OCI-LY1 (cell line): ENCODE results near the gene ETF1.

Source experiments
- H2AFZ ChIP-seq: fragments of 200-600 bp; sonication (generic), shearing (Covaris generic); 2 replicates; pipeline ENCODE4 v1.6.0; 2014; ENCODE audit warnings: antibody characterized with exemption, mild to moderate bottlenecking, low read length
- H3F3A ChIP-seq: fragments of 200-600 bp; sonication (generic), shearing (Covaris generic); 2 replicates; pipeline ENCODE4 v1.6.0; 2014; ENCODE audit warnings: mild to moderate bottlenecking, antibody characterized with exemption, low read length, moderate library complexity; ENCODE audit not compliant: insufficient read depth
- H3K27ac ChIP-seq: fragments of 200-600 bp; sonication (generic); 2 replicates; pipeline ENCODE4 v1.5.1; 2014; ENCODE audit warnings: low read length, mixed run types, mild to moderate bottlenecking, low read depth; ENCODE audit not compliant: poor library complexity, severe bottlenecking
- H3K27me3 ChIP-seq: fragments of 200-600 bp; sonication (generic); 2 replicates; pipeline ENCODE4 v1.6.0; 2014; ENCODE audit warnings: antibody characterized with exemption, mild to moderate bottlenecking, low read length, moderate library complexity; ENCODE audit not compliant: insufficient read depth
- H3K36me3 ChIP-seq: fragments of 200-600 bp; sonication (generic); 2 replicates; pipeline ENCODE4 v1.6.1; 2014; ENCODE audit warnings: mild to moderate bottlenecking, antibody characterized with exemption, low read length, moderate library complexity, mixed read lengths; ENCODE audit not compliant: insufficient read depth
- H3K4me1 ChIP-seq: fragments of 200-600 bp; sonication (generic); 2 replicates; pipeline ENCODE4 v1.5.1; 2014; ENCODE audit warnings: mild to moderate bottlenecking, low read length, moderate library complexity; ENCODE audit not compliant: insufficient read depth, severe bottlenecking
- H3K4me2 ChIP-seq: fragments of 200-600 bp; sonication (generic), shearing (Covaris generic); 2 replicates; pipeline ENCODE4 v1.6.1; 2014; ENCODE audit warnings: low read length
- H3K4me3 ChIP-seq: fragments of 200-600 bp; sonication (generic); 2 replicates; pipeline ENCODE4 v1.5.1; 2014; ENCODE audit warnings: low read length, low read depth, mild to moderate bottlenecking, mixed read lengths; ENCODE audit not compliant: poor library complexity, severe bottlenecking
- H3K79me2 ChIP-seq: fragments of 200-600 bp; shearing (Covaris generic); 2 replicates; pipeline ENCODE4 v1.6.1; 2016; ENCODE audit warnings: mixed run types, low read length, mixed read lengths; ENCODE audit not compliant: insufficient read depth
- H3K9ac ChIP-seq: fragments of 200-600 bp; sonication (generic), shearing (Covaris generic); 2 replicates; pipeline ENCODE4 v1.6.1; 2014; ENCODE audit warnings: mild to moderate bottlenecking, low read length, mixed read lengths
- H3K9me2 ChIP-seq: fragments of 200-600 bp; sonication (generic), shearing (Covaris generic); 2 replicates; pipeline ENCODE4 v1.6.1; 2014; ENCODE audit warnings: low read depth, mild to moderate bottlenecking, low read length, mixed read lengths
- H3K9me3 ChIP-seq: fragments of 200-600 bp; shearing (Covaris generic); 2 replicates; pipeline ENCODE4 v1.6.1; 2014; ENCODE audit warnings: low read length, mixed read lengths
- H4K20me1 ChIP-seq: fragments of 200-600 bp; sonication (generic), shearing (Covaris generic); 2 replicates; pipeline ENCODE4 v1.6.0; 2016; ENCODE audit warnings: mild to moderate bottlenecking, low read length; ENCODE audit not compliant: insufficient read depth
- CTCF ChIP-seq: fragments of 200-600 bp; sonication (generic), shearing (Covaris generic); IDR thresholded peaks from 2 replicates; pipeline ENCODE4 v1.5.1; 2017; ENCODE audit warnings: mild to moderate bottlenecking, antibody characterized with exemption, low read length, moderate library complexity, mixed read lengths
- EZH2 ChIP-seq: fragments of 200-600 bp; sonication (generic), shearing (Covaris generic); IDR thresholded peaks from 2 replicates; pipeline ENCODE4 v1.8.0; 2017; ENCODE audit warnings: borderline replicate concordance, mixed run types, mild to moderate bottlenecking, antibody characterized with exemption, low read length, moderate library complexity, mixed read lengths

ETF1 gene

GRCh38 chr5:138533973-138534941 lies 8.8 kb downstream of the ETF1 start:
- no peak overlapping the region for H3K4me2 ChIP-seq
- H3K79me2 ChIP-seq: peaks cover 89% of the 10 kb centered on the region
- H3K4me3 ChIP-seq: no peak overlapping the region
- peaks cover 69% of the 10 kb centered on the region for H3K36me3 ChIP-seq
- H3K9ac ChIP-seq: no peak overlapping the region
- TF ChIP-seq CTCF (no peak), EZH2 (no peak)
- no peaks in the 10 kb centered on the region for H3K27me3 ChIP-seq
- no peak overlapping the region for H2AFZ ChIP-seq
- no peaks in the 10 kb centered on the region; the same call in 1 of the 2 replicates for H3F3A ChIP-seq
- no peak overlapping the region for H3K27ac ChIP-seq
- H4K20me1 ChIP-seq: peaks cover 3% of the 10 kb centered on the region; the same call in 1 of the 2 replicates
- peaks cover 4% of the 10 kb centered on the region for H3K4me1 ChIP-seq
- H3K9me2 ChIP-seq: no peaks in the 10 kb centered on the region
- no peaks in the 10 kb centered on the region for H3K9me3 ChIP-seq

GRCh38 chr5:138529812-138530211 lies 13.2 kb downstream of the ETF1 start:
- H3K36me3 ChIP-seq: peaks cover 76% of the 10 kb centered on the region
- H3K9ac ChIP-seq: no peak overlapping the region
- TF ChIP-seq CTCF: no peak
- TF ChIP-seq EZH2: no peak
- no peak overlapping the region for H3K4me2 ChIP-seq
- no peak overlapping the region for H2AFZ ChIP-seq
- peaks cover 93% of the 10 kb centered on the region for H3K79me2 ChIP-seq
- H3K9me3 ChIP-seq: no peaks in the 10 kb centered on the region
- H3K27me3 ChIP-seq: no peaks in the 10 kb centered on the region
- no peaks in the 10 kb centered on the region for H3F3A ChIP-seq
- H3K9me2 ChIP-seq: no peaks in the 10 kb centered on the region
- no peak overlapping the region for H3K27ac ChIP-seq
- no peaks in the 10 kb centered on the region for H3K4me1 ChIP-seq
- H4K20me1 ChIP-seq: peaks cover 6% of the 10 kb centered on the region
- no peak overlapping the region for H3K4me3 ChIP-seq

- Histone ChIP-seq H2AFZ (no peak overlapping the region), H3F3A (no peaks in the 10 kb centered on the region), H3K4me2 (no peak overlapping the region), H3K4me1 (no peaks in the 10 kb centered on the region), H3K27ac (no peak overlapping the region), H3K9ac (no peak overlapping the region), H3K4me3 (no peak overlapping the region), H4K20me1 (peaks cover 3% of the 10 kb centered on the region; the same call in 1 of the 2 replicates), H3K36me3 (peaks cover 70% of the 10 kb centered on the region), H3K79me2 (peaks cover 85% of the 10 kb centered on the region), H3K9me2 (no peaks in the 10 kb centered on the region), H3K27me3 (no peaks in the 10 kb centered on the region), H3K9me3 (no peaks in the 10 kb centered on the region)
- no peak for TF ChIP-seq EZH2
Measured at GRCh38 chr5:138528744-138529469, 14.1 kb downstream of the ETF1 start.
